Upper lobe of left lung (tissue), 4 donors: Measurements from ENCODE around the gene ZDHHC4.

ENCODE experiments used
- CTCF ChIP-seq, 6 experiments: fragments of 450-650 bp in 4 of 6; fragments of 200-600 bp in 2 of 6; sonication (generic) in 2 of 6; IDR thresholded peaks; one replicate each; pipeline ENCODE4 v1.5.1; 2016 to 2019; ENCODE audit warnings: antibody characterized with exemption in 6 of 6
- EP300 ChIP-seq, 4 donors: sonication (generic); formaldehyde crosslinking; IDR thresholded peaks; one replicate each; pipeline ENCODE4 v1.5.1; 2017; ENCODE audit warnings: antibody characterized with exemption in 4 of 4, control low read depth in 2 of 4

- TF ChIP-seq CTCF (IDR thresholded peaks at IDR 0.05) (no peak), EP300 (IDR thresholded peaks at IDR 0.05) (no peak)
These were observed 31.5 kb downstream of the ZDHHC4 start for GRCh38 chr7:6608794-6609193.
